ENCODE data around the gene CDKAL1.
A peak's percentile ranks its signal among the peaks of the same experiment; 100 is the strongest.
"Not testable (repeated sequence)": the region's sequence is repeated elsewhere in the genome, so short reads cannot be mapped to it uniquely, and the experiment has no call there.

The CDKAL1 gene

GRCh38 chr6:20554817-20555216, 20.6 kb downstream of the CDKAL1 start:
- DNase-seq = no peak

GRCh38 chr6:20559924-20560551, 25.8 kb downstream of the CDKAL1 start:
- DNase-seq = peak; percentile 20

DNA sequence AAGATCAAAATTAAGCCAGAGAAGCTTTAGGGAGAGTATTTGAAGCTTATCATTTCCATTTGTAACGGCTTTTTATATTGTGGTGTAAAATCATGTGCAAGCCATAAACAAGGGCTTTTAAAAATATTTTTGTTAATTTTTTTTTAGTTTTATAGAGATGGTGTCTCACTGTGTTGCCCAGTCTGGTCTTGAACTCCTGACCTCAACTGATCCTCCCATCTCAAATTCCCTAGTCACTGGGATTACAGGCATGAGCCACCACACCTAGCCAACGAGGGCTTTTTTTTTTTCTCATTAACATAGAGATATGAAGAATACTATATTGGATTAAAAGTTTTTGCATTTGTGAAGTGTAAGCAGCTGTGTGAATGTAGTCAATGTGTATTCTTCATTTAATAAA, 29.1 kb downstream of the CDKAL1 start:
- no peak for DNase-seq

DNA sequence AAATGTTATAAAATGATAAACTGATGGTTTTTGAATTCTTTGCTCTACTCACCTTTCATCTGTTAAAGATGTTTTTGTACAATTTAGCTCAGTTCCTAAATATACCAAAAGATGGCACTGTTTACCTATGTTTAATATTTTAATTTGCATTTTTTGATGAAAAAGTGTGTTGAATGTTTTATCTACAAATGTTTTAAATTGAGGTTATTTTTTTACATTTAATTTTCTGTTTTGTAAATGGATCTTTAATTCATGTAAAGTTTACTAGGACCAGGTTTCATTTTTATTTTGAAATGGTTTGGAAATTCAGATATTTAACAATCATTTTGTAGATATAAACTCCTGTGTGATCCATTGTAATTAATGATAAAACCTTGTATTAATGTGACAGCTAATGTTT, 30.0 kb downstream of the CDKAL1 start:
- peak; percentile 41 for DNase-seq

- no peak for DNase-seq
Measured at GRCh38 chr6:20564777-20565176, 30.5 kb downstream of the CDKAL1 start.

GRCh38 chr6:20565342-20565741, 31.1 kb downstream of the CDKAL1 start:
- no peak for DNase-seq

DNA sequence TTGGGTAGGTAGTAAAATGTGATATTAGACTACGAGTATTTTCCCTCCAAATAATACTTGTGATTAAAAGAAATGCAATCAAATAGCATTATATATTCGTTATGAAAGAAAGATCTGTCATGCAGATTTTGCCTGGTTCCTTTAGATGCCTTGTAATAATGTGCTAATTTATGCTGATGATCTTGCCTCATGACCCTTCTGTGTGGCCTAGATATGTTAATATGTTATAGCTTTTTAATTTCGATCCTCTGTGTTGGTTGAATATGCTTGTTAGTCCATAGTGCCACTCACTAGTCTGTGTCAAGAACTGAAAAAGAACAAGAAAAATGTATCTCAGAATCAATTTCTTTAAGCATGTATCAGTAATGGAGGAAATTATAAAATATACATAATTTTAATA, 31.9 kb downstream of the CDKAL1 start:
- DNase-seq = no peak

DNA sequence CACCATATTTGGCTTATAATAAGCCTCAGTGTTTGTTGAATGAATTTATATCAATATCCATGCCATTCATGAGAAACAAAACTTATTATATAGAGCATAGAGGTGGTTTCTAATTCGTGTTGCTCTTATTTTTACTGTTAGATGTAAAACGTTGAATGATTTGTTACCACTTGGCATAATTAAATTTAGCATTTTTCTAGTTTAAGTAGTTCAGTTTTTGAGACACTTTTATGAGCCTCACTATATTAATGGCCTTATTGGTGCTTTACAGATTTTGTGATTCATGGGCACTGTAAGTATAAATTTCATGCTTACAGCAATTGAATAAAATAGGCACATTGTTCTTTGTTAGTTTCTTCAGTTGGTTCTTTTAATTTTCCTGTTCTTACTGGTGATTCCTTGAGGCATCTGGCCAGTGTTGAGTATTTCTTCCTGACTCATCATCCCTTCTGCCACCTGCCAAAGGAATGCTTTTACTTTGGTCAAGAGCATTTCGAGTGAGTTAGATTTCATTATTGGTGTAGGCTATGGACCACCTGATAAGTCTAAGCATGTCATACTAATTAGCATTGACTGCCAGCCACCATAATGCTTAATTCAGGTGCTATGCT, 34.8 kb downstream of the CDKAL1 start:
- no peak for DNase-seq

DNA sequence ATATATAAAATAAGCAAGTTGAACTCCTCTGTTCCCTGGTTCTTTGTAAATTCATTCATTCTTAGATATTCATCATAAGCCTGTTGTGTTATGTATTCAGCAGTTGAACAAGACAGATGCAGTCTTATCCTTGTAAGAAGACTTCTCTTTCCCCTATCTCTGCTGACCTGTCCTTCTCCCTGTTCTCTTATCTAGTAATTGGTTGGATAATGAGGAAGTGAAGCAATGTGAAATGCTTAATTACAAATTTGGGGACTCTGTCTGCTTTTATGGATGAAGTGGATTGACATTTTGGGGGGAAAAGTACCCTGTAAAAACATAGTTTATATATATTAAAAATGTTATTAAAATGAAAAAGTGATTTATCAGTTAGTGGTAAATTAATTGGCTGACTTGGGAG, 37.0 kb downstream of the CDKAL1 start:
- no peak for DNase-seq

- DNase-seq = no peak
Measured at GRCh38 chr6:20572288-20572687, 38.0 kb downstream of the CDKAL1 start.

GRCh38 chr6:20572940-20573339, 38.7 kb downstream of the CDKAL1 start:
- no peak for DNase-seq

DNA sequence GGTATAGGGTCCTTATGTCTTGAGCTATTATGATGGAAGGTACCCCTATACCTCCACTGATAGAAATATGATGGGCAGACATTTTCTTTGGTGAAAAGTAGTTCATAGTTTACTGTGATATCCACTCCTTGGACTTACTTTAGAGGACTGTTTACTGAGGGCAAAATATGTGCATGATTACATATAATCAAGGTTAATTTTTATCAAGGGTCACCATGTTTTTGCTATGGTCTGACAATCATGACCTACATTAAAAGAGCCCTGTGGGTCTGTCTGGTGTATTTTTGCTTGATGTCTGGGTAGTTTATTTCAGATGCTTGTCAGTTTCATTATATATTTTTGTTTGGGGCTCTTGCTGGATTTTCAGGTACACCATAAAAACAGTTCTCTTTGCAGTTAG, 40.1 kb downstream of the CDKAL1 start:
- no peak for DNase-seq

DNA sequence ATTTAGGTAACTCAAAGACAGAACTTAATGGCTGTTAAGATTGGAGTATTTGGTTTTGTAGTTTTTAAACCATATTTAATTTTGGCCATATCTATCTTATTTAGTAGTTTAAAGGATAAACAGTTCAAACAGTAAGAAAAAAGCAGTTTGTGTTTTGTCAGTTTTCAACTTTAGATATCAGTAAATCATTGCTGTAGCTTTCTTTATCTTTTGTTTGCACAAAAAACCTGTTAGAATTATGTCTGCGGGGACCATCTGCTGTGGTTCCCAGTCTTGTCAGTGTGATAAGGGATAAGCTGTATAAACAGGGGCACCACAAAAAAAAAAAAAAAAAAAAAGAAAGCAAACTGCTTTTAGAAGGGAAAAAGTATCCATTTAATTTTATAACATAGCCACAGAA, 40.9 kb downstream of the CDKAL1 start:
- peak; percentile 36 for DNase-seq

GRCh38 chr6:20575704-20576451, 41.6 kb downstream of the CDKAL1 start:
- DNase-seq = no peak

DNA sequence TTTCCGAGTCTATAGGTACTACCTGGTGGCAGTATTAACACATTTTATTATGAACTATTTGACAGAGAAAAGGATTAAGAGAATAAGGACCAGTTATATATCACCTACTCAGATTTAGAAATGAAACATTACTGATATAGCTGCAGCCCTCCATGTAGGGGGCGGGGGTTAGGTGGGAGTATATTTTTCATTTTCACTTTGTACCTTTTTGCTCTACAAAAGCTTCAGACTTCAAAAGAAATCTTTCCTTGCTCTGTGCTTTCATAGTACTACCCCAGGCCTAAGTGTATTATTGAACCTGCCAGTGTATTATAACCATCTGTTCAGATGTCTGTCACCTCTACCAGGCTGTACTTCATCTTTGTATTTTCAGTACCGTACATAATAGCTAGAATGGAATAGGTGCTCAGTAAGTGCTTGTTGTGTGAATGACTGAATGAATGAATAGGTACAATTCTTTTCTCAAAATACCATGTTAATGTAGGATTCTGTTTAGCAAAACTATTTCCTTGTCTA, 43.0 kb downstream of the CDKAL1 start:
- peak; percentile 48 for DNase-seq

DNA sequence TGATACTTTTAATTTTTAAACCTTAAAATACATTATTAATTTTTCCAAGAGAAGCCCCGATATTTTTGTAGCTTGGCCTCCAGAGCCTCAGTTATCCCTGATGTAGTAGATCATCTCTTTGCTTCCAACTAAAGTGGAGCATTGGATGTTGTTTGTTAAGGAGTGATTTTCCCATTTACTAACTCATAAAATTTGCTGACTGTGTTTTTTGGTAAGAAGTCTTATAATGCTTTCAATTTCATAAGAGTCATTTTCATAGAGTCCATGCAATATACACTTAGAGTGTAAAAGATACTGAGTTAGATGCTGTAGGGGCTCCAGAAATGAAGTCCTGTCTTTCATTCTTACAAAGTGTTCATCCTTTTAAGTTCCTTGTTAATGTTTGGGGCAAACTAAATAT, 46.8 kb downstream of the CDKAL1 start:
- DNase-seq = no peak

DNA sequence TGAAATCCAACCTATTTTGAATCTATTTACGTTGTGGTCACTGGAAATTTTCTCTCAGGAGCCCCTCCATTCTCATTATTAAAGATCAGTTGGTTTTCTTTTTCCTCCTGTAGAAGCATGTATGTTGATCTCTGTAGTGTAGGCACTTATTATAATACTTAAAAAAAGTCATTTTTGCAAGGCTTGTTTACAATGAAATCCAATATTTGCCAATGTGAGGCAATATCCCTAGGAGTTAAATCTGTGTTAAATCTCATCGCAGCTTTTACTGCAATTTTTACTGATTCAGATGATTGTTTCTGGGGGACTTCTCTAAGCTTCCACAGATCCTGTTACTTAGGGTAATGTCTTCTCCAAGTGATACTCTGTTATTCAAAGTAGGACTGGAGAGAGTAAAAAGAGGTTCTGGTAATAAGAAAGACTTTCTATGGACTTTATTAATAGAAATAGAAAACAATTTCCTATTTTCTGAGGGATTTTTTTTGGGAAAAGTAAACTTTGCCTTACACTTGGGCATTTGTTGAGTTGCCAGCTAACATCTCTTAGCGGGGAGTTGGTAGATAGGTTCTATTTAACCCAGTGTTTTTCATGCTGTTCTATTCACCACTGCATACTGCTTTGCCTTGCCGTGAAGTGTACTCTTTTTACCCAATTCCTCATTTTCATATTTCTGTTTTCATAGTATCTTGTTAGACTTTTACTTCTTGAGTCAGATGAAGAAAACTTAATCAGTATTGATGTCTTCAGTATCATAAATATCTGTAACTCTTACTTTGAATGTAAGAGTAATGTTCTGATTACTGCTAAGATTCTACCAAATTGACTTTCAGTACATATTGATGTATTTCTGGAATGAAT, 48.6 kb downstream of the CDKAL1 start:
- DNase-seq = no peak

- no peak for DNase-seq
Measured at GRCh38 chr6:20583444-20583800, 49.2 kb downstream of the CDKAL1 start.

GRCh38 chr6:20584100-20584731, 50.0 kb downstream of the CDKAL1 start:
- DNase-seq = no peak

- no peak for DNase-seq
Measured at GRCh38 chr6:20589266-20589665, 55.0 kb downstream of the CDKAL1 start.

- not testable (repeated sequence) for DNase-seq
Measured at GRCh38 chr6:20590476-20590875, 56.2 kb downstream of the CDKAL1 start.

DNA sequence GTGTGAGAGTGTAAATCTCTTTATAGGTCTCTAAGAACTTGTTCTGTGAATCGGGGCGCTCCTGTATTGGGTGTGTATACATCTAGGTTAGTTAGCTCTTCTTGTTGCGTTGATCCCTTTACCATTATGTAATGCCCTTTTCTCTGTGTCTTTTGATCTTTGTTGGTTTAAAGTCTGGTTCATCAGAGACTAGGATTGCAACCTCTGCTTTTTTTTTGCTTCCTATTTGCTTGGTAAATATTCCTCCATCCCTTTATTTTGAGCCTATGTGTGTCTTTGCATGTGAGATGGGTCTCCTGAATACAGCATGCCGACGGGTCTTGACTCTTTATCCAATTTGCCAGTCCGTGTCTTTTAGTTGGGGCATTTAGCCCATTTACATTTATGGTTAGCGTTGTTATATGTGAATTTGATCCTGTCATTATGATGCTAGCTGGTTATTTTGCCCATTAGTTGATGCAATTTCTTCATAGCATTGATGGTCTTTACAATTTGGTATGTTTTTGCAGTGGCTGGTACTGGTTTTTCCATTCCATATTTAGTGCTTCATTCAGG, 60.1 kb downstream of the CDKAL1 start:
- not testable (repeated sequence) for DNase-seq
